ENCODE measurements around the gene DCLK1.

DNA sequence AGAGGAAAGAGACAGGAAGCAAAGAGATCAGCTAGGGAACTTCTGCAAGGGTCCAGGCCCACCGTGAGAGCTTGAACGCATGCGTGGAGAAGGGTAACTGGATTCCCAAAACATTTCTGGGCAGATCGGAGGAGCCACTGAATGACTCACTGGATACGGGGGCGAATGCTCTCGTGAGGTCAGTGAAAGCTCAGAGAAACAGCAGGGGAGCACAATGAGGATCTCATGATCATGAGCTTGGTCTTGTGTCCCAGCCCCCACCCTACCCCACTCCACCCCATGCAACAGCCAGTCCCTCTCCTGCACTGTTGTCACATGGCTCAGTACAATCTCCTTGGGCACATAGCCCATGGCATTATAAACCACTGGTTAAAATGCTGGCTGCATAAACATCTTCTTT lies 40.6 kb downstream of the DCLK1 start:
- TF ChIP-seq, protein P1, sequence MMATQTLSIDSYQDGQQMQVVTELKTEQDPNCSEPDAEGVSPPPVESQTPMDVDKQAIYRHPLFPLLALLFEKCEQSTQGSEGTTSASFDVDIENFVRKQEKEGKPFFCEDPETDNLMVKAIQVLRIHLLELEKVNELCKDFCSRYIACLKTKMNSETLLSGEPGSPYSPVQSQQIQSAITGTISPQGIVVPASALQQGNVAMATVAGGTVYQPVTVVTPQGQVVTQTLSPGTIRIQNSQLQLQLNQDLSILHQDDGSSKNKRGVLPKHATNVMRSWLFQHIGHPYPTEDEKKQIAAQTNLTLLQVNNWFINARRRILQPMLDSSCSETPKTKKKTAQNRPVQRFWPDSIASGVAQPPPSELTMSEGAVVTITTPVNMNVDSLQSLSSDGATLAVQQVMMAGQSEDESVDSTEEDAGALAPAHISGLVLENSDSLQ (IDR thresholded peaks at IDR 0.05) = no peak
- no peak for TF ChIP-seq FOXA1 (IDR thresholded peaks at IDR 0.05)
- no peak for TF ChIP-seq ARNT (IDR thresholded peaks at IDR 0.05)
- no peak for TF ChIP-seq FOXM1 (IDR thresholded peaks at IDR 0.05; ENCODE audit: borderline replicate concordance)
- no peak for TF ChIP-seq TARDBP (IDR thresholded peaks at IDR 0.05)
- TF ChIP-seq SP1 (IDR thresholded peaks at IDR 0.05) = no peak
- no peak for TF ChIP-seq FOXK2 (IDR thresholded peaks at IDR 0.05)
- no peak for TF ChIP-seq HDGF (IDR thresholded peaks at IDR 0.05; ENCODE audit: borderline replicate concordance)
- no peak for TF ChIP-seq ELF4 (IDR thresholded peaks at IDR 0.05)
- TF ChIP-seq SUZ12 (IDR thresholded peaks at IDR 0.05) = no peak
- TF ChIP-seq CTBP1 (IDR thresholded peaks at IDR 0.05; ENCODE audit: borderline replicate concordance) = no peak
- TF ChIP-seq NFRKB (IDR thresholded peaks at IDR 0.05) = no peak
- TF ChIP-seq BHLHE40 (IDR thresholded peaks at IDR 0.05; ENCODE audit: borderline replicate concordance) = no peak
- TF ChIP-seq ZNF384 (IDR thresholded peaks at IDR 0.05) = no peak

Measured in HEK293T (cell line).